HL-60 (cell line): ENCODE results near the gene PDE1C.

Experiments used
- DNase-seq, 2 experiments: peaks; one replicate each; pipeline ENCODE4 v3.0.0-alpha.2; 2010 to 2020; ENCODE audit warnings: low read depth in 1 of 2, low spot score in 1 of 2
- H3K27ac ChIP-seq: fragments of 250-450 bp; sonication (Bioruptor Pico); replicated peaks from 2 replicates; pipeline ENCODE4 v1.5.1; 2020; ENCODE audit warnings: mild to moderate bottlenecking, moderate library complexity
- H3K27me3 ChIP-seq: fragments of 250-450 bp; sonication (Bioruptor Pico); 2 replicates; pipeline ENCODE4 v1.5.1; 2021; ENCODE audit warnings: mild to moderate bottlenecking, moderate library complexity; ENCODE audit not compliant: insufficient read depth, poor library complexity, severe bottlenecking
- H3K4me3 ChIP-seq: replicated peaks from 2 replicates; pipeline ENCODE4 v1.5.1; 2011; ENCODE audit warnings: mild to moderate bottlenecking, control low read depth, low read length; ENCODE audit not compliant: insufficient read depth
- CTCF ChIP-seq: IDR thresholded peaks from one replicate; pipeline ENCODE4 v1.5.1; 2011; ENCODE audit warnings: low read length, control low read depth, inconsistent platforms; ENCODE audit not compliant: insufficient read depth
- GABPA ChIP-seq: IDR thresholded peaks from 2 replicates; pipeline ENCODE4 v1.6.1; 2012; ENCODE audit warnings: low read depth
- POLR2AphosphoS5 ChIP-seq: IDR thresholded peaks from 2 replicates; pipeline ENCODE4 v1.6.1; 2012; ENCODE audit warnings: low read depth
- SPI1 ChIP-seq: IDR thresholded peaks from 2 replicates; pipeline ENCODE4 v1.6.1; 2012; ENCODE audit warnings: low read depth, mild to moderate bottlenecking, borderline replicate concordance
- TF ChIP-seq, protein P1 (sequence below): IDR thresholded peaks from 2 replicates; pipeline ENCODE4 v1.6.1; 2012; ENCODE audit warnings: low read depth; ENCODE audit not compliant: insufficient replicate concordance

PDE1C gene

DNA sequence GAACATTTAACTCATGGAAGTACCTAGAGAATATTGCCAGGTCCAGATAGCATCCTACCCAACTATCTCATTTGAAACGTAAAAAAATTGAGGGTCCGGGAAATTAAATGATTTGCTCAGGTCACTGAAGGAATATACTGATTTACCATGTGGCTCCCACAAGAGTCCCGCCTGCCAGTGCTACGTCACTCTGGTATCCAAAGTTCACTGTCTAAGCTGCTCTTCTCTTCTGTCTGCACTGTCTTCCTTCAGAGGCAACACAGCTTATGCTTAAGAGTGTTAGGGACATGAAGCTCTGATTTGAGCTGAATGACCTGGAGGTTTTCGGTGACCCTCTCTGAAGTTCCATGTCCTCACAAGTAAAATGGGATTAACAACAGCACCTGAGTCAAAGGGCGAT is 114.6 kb downstream of the PDE1C start:
- DNase-seq, result no peak
- H3K27me3 ChIP-seq, result no peaks in the 10 kb centered on the region
- TF ChIP-seq GABPA (no peak), POLR2AphosphoS5 (no peak), CTCF (no peak), SPI1 (no peak)
- TF ChIP-seq, protein P1, sequence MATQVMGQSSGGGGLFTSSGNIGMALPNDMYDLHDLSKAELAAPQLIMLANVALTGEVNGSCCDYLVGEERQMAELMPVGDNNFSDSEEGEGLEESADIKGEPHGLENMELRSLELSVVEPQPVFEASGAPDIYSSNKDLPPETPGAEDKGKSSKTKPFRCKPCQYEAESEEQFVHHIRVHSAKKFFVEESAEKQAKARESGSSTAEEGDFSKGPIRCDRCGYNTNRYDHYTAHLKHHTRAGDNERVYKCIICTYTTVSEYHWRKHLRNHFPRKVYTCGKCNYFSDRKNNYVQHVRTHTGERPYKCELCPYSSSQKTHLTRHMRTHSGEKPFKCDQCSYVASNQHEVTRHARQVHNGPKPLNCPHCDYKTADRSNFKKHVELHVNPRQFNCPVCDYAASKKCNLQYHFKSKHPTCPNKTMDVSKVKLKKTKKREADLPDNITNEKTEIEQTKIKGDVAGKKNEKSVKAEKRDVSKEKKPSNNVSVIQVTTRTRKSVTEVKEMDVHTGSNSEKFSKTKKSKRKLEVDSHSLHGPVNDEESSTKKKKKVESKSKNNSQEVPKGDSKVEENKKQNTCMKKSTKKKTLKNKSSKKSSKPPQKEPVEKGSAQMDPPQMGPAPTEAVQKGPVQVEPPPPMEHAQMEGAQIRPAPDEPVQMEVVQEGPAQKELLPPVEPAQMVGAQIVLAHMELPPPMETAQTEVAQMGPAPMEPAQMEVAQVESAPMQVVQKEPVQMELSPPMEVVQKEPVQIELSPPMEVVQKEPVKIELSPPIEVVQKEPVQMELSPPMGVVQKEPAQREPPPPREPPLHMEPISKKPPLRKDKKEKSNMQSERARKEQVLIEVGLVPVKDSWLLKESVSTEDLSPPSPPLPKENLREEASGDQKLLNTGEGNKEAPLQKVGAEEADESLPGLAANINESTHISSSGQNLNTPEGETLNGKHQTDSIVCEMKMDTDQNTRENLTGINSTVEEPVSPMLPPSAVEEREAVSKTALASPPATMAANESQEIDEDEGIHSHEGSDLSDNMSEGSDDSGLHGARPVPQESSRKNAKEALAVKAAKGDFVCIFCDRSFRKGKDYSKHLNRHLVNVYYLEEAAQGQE, result no peak
- no peak overlapping the region for H3K27ac ChIP-seq
- no peak overlapping the region for H3K4me3 ChIP-seq

DNA sequence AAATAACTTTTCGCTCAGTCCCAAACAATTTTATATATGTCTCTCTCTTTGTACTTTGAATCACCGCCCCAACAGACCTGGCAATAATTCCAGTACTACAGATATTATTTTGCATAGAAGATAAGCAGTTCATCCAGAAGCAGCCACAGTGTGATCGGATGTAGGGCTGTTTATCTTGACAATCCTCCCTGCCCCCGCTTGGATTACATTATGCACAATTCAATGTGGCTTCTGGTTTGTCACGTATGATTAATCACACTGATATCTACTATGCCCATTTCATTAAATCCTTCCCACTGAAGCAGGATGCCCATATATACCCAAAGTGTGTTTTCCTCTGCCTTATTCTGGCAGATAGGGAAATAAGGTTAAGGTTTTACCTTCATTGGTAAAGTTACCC is 115.2 kb downstream of the PDE1C start:
- no peak for DNase-seq
- TF ChIP-seq GABPA (no peak), CTCF (no peak), SPI1 (no peak), POLR2AphosphoS5 (no peak)
- TF ChIP-seq, protein P1, result no peak
- no peaks in the 10 kb centered on the region for H3K27me3 ChIP-seq
- H3K4me3 ChIP-seq, result no peak overlapping the region
- H3K27ac ChIP-seq, result no peak overlapping the region

DNA sequence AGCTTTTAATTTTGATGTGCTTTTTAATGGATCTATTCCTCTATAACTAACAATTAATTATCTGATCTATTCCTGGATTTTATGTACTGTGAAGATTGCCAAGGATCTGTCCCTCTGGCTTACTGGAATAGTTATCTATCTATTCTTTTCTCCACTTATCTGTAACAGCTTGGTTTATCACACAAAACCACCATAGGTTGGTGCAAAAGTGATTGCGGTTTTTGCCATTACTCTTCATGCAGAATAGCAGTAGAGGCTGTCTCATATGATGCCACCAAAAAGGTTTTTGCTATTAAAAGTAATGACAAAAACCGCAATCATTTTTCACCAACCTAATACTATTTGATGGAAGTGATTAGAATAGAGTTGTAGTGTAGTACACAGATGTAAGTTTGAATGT is 115.7 kb downstream of the PDE1C start:
- Histone ChIP-seq H3K4me3 (no peak overlapping the region), H3K27ac (no peak overlapping the region), H3K27me3 (no peaks in the 10 kb centered on the region)
- no peak for DNase-seq
- no peak for TF ChIP-seq SPI1
- TF ChIP-seq GABPA, result no peak
- TF ChIP-seq, protein P1, result no peak
- no peak for TF ChIP-seq POLR2AphosphoS5

DNA sequence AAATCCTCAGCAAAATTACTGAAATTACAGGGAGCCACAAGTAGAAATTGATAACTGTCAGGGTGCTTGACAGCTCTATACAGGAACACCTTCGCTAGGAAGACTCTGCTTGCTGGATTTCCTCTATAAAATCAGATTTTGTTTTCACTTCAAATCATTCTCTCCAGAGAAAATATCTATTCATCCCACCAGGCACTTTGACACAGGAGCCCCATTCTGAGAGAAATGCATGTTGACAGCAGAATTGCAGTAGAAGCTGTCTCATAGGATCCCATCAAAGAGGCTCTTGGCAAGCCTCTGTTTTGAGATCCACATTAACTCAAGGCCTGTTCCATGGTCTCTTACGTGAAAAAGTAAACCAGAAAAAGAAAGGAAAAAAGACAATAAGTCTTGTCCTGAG is 116.8 kb downstream of the PDE1C start:
- Histone ChIP-seq H3K4me3 (no peak overlapping the region), H3K27ac (no peak overlapping the region), H3K27me3 (no peaks in the 10 kb centered on the region)
- no peak for TF ChIP-seq GABPA
- TF ChIP-seq, protein P1, result no peak
- no peak for TF ChIP-seq POLR2AphosphoS5
- no peak for TF ChIP-seq SPI1
- TF ChIP-seq CTCF, result no peak
- DNase-seq, result no peak
